HepG2 (cell line): ENCODE measurements around the gene MBNL3. TPM values are rescaled to one million over a fixed set of nuclear protein-coding genes. Genes with fewer than 3 reads are reported as not detected.

Source experiments
- ADNP ChIP-seq: sonication (generic); formaldehyde crosslinking; IDR thresholded peaks from 2 replicates; pipeline ENCODE4 v1.4.0; 2020; ENCODE audit warnings: missing genetic modification reagents
- ELF1 ChIP-seq: sonication (generic); formaldehyde crosslinking; IDR thresholded peaks from 2 replicates; pipeline ENCODE4 v1.4.0; 2020; ENCODE audit warnings: missing genetic modification reagents
- FOXK1 ChIP-seq: sonication (generic); formaldehyde crosslinking; IDR thresholded peaks from 2 replicates; pipeline ENCODE4 v1.4.0; 2020; ENCODE audit warnings: low read depth, missing genetic modification reagents, borderline replicate concordance
- HMG20B ChIP-seq: conservative IDR thresholded peaks from 2 replicates; pipeline ENCODE4 v1.6.1; 2016; ENCODE audit warnings: missing genetic modification reagents, missing compliant biosample characterization
- HNF1A ChIP-seq, 2 experiments: sonication (generic) in 1 of 2; formaldehyde crosslinking in 1 of 2; IDR thresholded peaks; 2 replicates each; pipeline versions ENCODE4 v1.4.0 to v1.6.1; 2016 to 2020; ENCODE audit warnings: borderline replicate concordance in 1 of 2, low read depth in 1 of 2, mild to moderate bottlenecking in 1 of 2, missing genetic modification reagents in 1 of 2
- HNRNPUL1 ChIP-seq: fragments of 200-400 bp; formaldehyde crosslinking; IDR thresholded peaks from 2 replicates; pipeline ENCODE4 v1.6.1; 2017; ENCODE audit warnings: low read depth, mild to moderate bottlenecking, low read length, moderate library complexity
- KDM5A ChIP-seq: fragments of 200-600 bp; sonication (generic); IDR thresholded peaks from 2 replicates; pipeline ENCODE4 v1.7.0; 2018; ENCODE audit warnings: antibody characterized with exemption, mild to moderate bottlenecking, low read length, borderline replicate concordance
- SOX6 ChIP-seq, 2 experiments: fragments of 450-650 bp in 1 of 2; sonication (generic) in 1 of 2; formaldehyde crosslinking in 1 of 2; IDR thresholded peaks; 2 replicates each; pipeline versions ENCODE4 v1.4.0 to v1.6.1; 2017 to 2020; ENCODE audit warnings: antibody characterized with exemption in 1 of 2, mild to moderate bottlenecking in 1 of 2, missing genetic modification reagents in 1 of 2
- SP140L ChIP-seq: sonication (generic); formaldehyde crosslinking; IDR thresholded peaks from 2 replicates; pipeline ENCODE4 v1.4.0; 2020; ENCODE audit warnings: missing genetic modification reagents, borderline replicate concordance
- ZNF878 ChIP-seq: sonication (generic); formaldehyde crosslinking; IDR thresholded peaks from 2 replicates; pipeline ENCODE4 v1.8.1; 2023; ENCODE audit warnings: mild to moderate bottlenecking, missing genetic modification reagents, moderate library complexity
- ZXDC ChIP-seq: sonication (generic); formaldehyde crosslinking; IDR thresholded peaks from 2 replicates; pipeline ENCODE4 v1.5.0; 2020; ENCODE audit warnings: mild to moderate bottlenecking, missing genetic modification reagents
- polyA plus RNA-seq, 8 experiments: library from polyadenylated mRNA; depleted of rRNA in 3 of 8; stranded (reverse) in 7 of 8; unstranded in 1 of 8; fragments of >200 nt; fragmentation: Illumina TruSeq in 4 of 8; extraction: Trizol in 4 of 8; gene quantifications; 2 replicates each; pipeline versions ENCODE4 v1.2.1 to v1.2.3, GENCODE V29; 2011 to 2016; ENCODE audit warnings: low read depth in 4 of 8, missing spikeins in 1 of 8, mixed read lengths in 1 of 8; ENCODE audit not compliant: insufficient read depth in 1 of 8
- total RNA-seq, 5 experiments: library from RNA; depleted of rRNA; stranded (reverse); fragments of >200 nt; fragmentation: Illumina TruSeq; extraction: Trizol; gene quantifications; 2 replicates each; pipeline ENCODE4 v1.2.3, GENCODE V29; 2016; ENCODE audit warnings: low read depth in 1 of 5
- TF ChIP-seq, protein P1 (sequence below), 2 experiments: sonication (generic) in 1 of 2; formaldehyde crosslinking in 1 of 2; IDR thresholded peaks; 2 replicates each; pipeline versions ENCODE4 v1.6.1 to v1.9.0; 2014 to 2022; ENCODE audit warnings: antibody characterized with exemption in 1 of 2, borderline replicate concordance in 1 of 2, inconsistent platforms in 1 of 2, low read depth in 1 of 2, missing genetic modification reagents in 1 of 2

MBNL3 gene
- total and polyA plus RNA-seq, 2 of the 13 experiments (the other 11 are each of a cell fraction or from before 2014, with no cell fraction given) = 155 to 257 TPM

- no peak for TF ChIP-seq ELF1
- TF ChIP-seq KDM5A = no peak
- no peak for TF ChIP-seq HNRNPUL1
- TF ChIP-seq, protein P1, sequence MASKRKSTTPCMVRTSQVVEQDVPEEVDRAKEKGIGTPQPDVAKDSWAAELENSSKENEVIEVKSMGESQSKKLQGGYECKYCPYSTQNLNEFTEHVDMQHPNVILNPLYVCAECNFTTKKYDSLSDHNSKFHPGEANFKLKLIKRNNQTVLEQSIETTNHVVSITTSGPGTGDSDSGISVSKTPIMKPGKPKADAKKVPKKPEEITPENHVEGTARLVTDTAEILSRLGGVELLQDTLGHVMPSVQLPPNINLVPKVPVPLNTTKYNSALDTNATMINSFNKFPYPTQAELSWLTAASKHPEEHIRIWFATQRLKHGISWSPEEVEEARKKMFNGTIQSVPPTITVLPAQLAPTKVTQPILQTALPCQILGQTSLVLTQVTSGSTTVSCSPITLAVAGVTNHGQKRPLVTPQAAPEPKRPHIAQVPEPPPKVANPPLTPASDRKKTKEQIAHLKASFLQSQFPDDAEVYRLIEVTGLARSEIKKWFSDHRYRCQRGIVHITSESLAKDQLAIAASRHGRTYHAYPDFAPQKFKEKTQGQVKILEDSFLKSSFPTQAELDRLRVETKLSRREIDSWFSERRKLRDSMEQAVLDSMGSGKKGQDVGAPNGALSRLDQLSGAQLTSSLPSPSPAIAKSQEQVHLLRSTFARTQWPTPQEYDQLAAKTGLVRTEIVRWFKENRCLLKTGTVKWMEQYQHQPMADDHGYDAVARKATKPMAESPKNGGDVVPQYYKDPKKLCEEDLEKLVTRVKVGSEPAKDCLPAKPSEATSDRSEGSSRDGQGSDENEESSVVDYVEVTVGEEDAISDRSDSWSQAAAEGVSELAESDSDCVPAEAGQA (IDR thresholded peaks at IDR 0.05; ENCODE audit: low read depth) = no peak
- TF ChIP-seq, protein P1 (CRISPR knock-in tag; IDR thresholded peaks at IDR 0.05; ENCODE audit: borderline replicate concordance) = no peak
- TF ChIP-seq SOX6 (IDR thresholded peaks at IDR 0.05) = no peak
- TF ChIP-seq SOX6 (CRISPR knock-in tag; IDR thresholded peaks at IDR 0.05) = 0 out of 2 replicates have a peak, but pooled peaks have one; percentile 8
- TF ChIP-seq FOXK1 (CRISPR knock-in tag) = no peak
- no peak for TF ChIP-seq ADNP (CRISPR knock-in tag)
- TF ChIP-seq HNF1A (IDR thresholded peaks at IDR 0.05; ENCODE audit: low read depth) = no peak
- TF ChIP-seq HNF1A (CRISPR knock-in tag; IDR thresholded peaks at IDR 0.05; ENCODE audit: borderline replicate concordance) = no peak
- TF ChIP-seq ZXDC = no peak
- TF ChIP-seq ZNF878 = no peak
- TF ChIP-seq SP140L = no peak
- TF ChIP-seq HMG20B = no peak
Observed at GRCh38 chrX:132486599-132487178, 2.1 kb downstream of the MBNL3 start (continued).
